H9 (cell line): ENCODE data around the gene ATP5MG. TPM values are rescaled to one million over a fixed set of nuclear protein-coding genes. Genes with fewer than 3 reads are reported as not detected.

Experiments used
- DNase-seq: peaks from one replicate; pipeline ENCODE4 v3.0.0-alpha.2; 2017
- H2AFZ ChIP-seq: one replicate; pipeline ENCODE4 v1.6.1; 2013; ENCODE audit warnings: mild to moderate bottlenecking, low read length, control low read depth, moderate library complexity
- H2AK5ac ChIP-seq: 2 replicates; pipeline ENCODE4 v1.6.1; 2013; ENCODE audit warnings: low read length, control low read depth, mixed read lengths; ENCODE audit not compliant: insufficient read length
- H2BK120ac ChIP-seq: one replicate; pipeline ENCODE4 v1.6.1; 2013; ENCODE audit warnings: low read depth, mild to moderate bottlenecking, low read length, control low read depth, inconsistent platforms; ENCODE audit not compliant: poor library complexity, severe bottlenecking
- H2BK12ac ChIP-seq: 2 replicates; pipeline ENCODE4 v1.6.1; 2013; ENCODE audit warnings: low read length, control low read depth, mixed read lengths, low read depth; ENCODE audit not compliant: insufficient read length
- H2BK15ac ChIP-seq: 2 replicates; pipeline ENCODE4 v1.6.1; 2013; ENCODE audit warnings: low read depth, low read length, control low read depth
- H2BK20ac ChIP-seq: one replicate; pipeline ENCODE4 v1.6.1; 2013; ENCODE audit warnings: low read depth, mild to moderate bottlenecking, low read length, control low read depth, inconsistent platforms; ENCODE audit not compliant: poor library complexity, severe bottlenecking
- H2BK5ac ChIP-seq: 2 replicates; pipeline ENCODE4 v1.6.1; 2013; ENCODE audit warnings: low read length, control low read depth, mixed read lengths; ENCODE audit not compliant: insufficient read length
- H3K14ac ChIP-seq: 2 replicates; pipeline ENCODE4 v1.6.1; 2013; ENCODE audit warnings: low read length, control low read depth; ENCODE audit not compliant: insufficient read depth
- H3K18ac ChIP-seq: 2 replicates; pipeline ENCODE4 v1.6.1; 2013; ENCODE audit warnings: low read depth, mild to moderate bottlenecking, mixed read lengths, low read length, control low read depth; ENCODE audit not compliant: insufficient read length
- H3K23ac ChIP-seq: 2 replicates; pipeline ENCODE4 v1.6.1; 2013; ENCODE audit warnings: low read length, control low read depth, mixed read lengths, low read depth; ENCODE audit not compliant: insufficient read length
- H3K23me2 ChIP-seq: 2 replicates; pipeline ENCODE4 v1.6.1; 2013; ENCODE audit warnings: low read depth, mild to moderate bottlenecking, mixed read lengths, low read length, control low read depth; ENCODE audit not compliant: insufficient read length, poor library complexity, severe bottlenecking
- H3K27ac ChIP-seq: 2 replicates; pipeline ENCODE4 v1.5.1; 2013; ENCODE audit warnings: low read length, control low read depth, mixed read lengths, low read depth; ENCODE audit not compliant: insufficient read length
- H3K27me3 ChIP-seq: 2 replicates; pipeline ENCODE4 v1.6.1; 2013; ENCODE audit warnings: low read length, control low read depth, inconsistent platforms; ENCODE audit not compliant: insufficient read depth
- H3K4ac ChIP-seq: 2 replicates; pipeline ENCODE4 v1.6.1; 2013; ENCODE audit warnings: low read depth, mild to moderate bottlenecking, control low read depth, inconsistent platforms, low read length, moderate library complexity
- H3K4me1 ChIP-seq: 2 replicates; pipeline ENCODE4 v1.6.1; 2013; ENCODE audit warnings: low read length, control low read depth, inconsistent platforms; ENCODE audit not compliant: insufficient read depth
- H3K4me2 ChIP-seq: 2 replicates; pipeline ENCODE4 v1.6.1; 2013; ENCODE audit warnings: low read length, control low read depth, mixed read lengths; ENCODE audit not compliant: insufficient read length, insufficient read depth
- H3K56ac ChIP-seq: 2 replicates; pipeline ENCODE4 v1.6.1; 2013; ENCODE audit warnings: low read depth, mild to moderate bottlenecking, mixed read lengths, low read length, control low read depth; ENCODE audit not compliant: insufficient read length
- H3K79me1 ChIP-seq: 2 replicates; pipeline ENCODE4 v1.6.1; 2013; ENCODE audit warnings: low read depth, mild to moderate bottlenecking, moderate library complexity, low read length, control low read depth, inconsistent platforms; ENCODE audit not compliant: insufficient read depth, poor library complexity, severe bottlenecking
- H3K79me2 ChIP-seq: 2 replicates; pipeline ENCODE4 v1.6.1; 2013; ENCODE audit warnings: low read length, control low read depth, inconsistent platforms; ENCODE audit not compliant: insufficient read depth
- H3K9ac ChIP-seq: 2 replicates; pipeline ENCODE4 v1.6.1; 2013; ENCODE audit warnings: low read length, control low read depth, mixed read lengths; ENCODE audit not compliant: insufficient read length; ENCODE audit errors: extremely low read depth
- H3K9me3 ChIP-seq: one replicate; pipeline ENCODE4 v1.6.1; 2013; ENCODE audit warnings: low read depth, low read length, inconsistent platforms; ENCODE audit not compliant: control insufficient read depth
- H3T11ph ChIP-seq: one replicate; pipeline ENCODE4 v1.6.1; 2013; ENCODE audit warnings: mild to moderate bottlenecking, low read length, control low read depth, inconsistent platforms
- H4K20me1 ChIP-seq: one replicate; pipeline ENCODE4 v1.6.1; 2013; ENCODE audit not compliant: control insufficient read depth, insufficient read length, insufficient read depth
- H4K5ac ChIP-seq: 2 replicates; pipeline ENCODE4 v1.6.1; 2013; ENCODE audit warnings: low read depth, mild to moderate bottlenecking, mixed read lengths, low read length, control low read depth; ENCODE audit not compliant: insufficient read length
- H4K8ac ChIP-seq: replicated peaks from 2 replicates; pipeline ENCODE4 v1.6.1; 2013; ENCODE audit warnings: low read length, control low read depth, mixed read lengths, low read depth; ENCODE audit not compliant: insufficient read length
- H4K91ac ChIP-seq: 2 replicates; pipeline ENCODE4 v1.6.1; 2013; ENCODE audit warnings: low read depth, mild to moderate bottlenecking, moderate library complexity, mixed read lengths, low read length, control low read depth; ENCODE audit not compliant: insufficient read length
- H3K27ac Mint-ChIP-seq, 3 experiments: 2 replicates in 2 of 3; 3 replicates in 1 of 3; pipeline ENCODE4 v1.8.0; 2020 to 2021; ENCODE audit warnings: mixed read lengths in 3 of 3, mild to moderate bottlenecking in 1 of 3, moderate library complexity in 1 of 3
- H3K27me3 Mint-ChIP-seq: 2 replicates; pipeline ENCODE4 v1.8.0; 2021; ENCODE audit warnings: low read depth, mild to moderate bottlenecking, moderate library complexity, mixed read lengths
- H3K36me3 Mint-ChIP-seq, 3 experiments: 2 replicates in 2 of 3; 3 replicates in 1 of 3; pipeline ENCODE4 v1.8.0; 2020 to 2021; ENCODE audit warnings: low read depth in 3 of 3, mixed read lengths in 3 of 3; ENCODE audit not compliant: insufficient read depth in 1 of 3
- H3K4me1 Mint-ChIP-seq, 2 experiments: 2 replicates each; pipeline ENCODE4 v1.8.0; 2020; ENCODE audit warnings: mixed read lengths in 2 of 2
- H3K4me3 Mint-ChIP-seq, 2 experiments: 2 replicates in 1 of 2; 3 replicates in 1 of 2; pipeline ENCODE4 v1.8.0; 2020 to 2021; ENCODE audit warnings: mild to moderate bottlenecking in 2 of 2, mixed read lengths in 2 of 2, moderate library complexity in 1 of 2
- H3K9me3 Mint-ChIP-seq, 2 experiments: 2 replicates in 1 of 2; 3 replicates in 1 of 2; pipeline ENCODE4 v1.8.0; 2020; ENCODE audit warnings: mild to moderate bottlenecking in 2 of 2, mixed read lengths in 2 of 2, moderate library complexity in 1 of 2
- WGBS: extraction: QIAGEN DNeasy Blood & Tissue Kit; methylation state at CpG from one replicate; pipeline ENCODE4 v1.1.7; 2013; ENCODE audit warnings: missing lambda C conversion rate, low lambda C conversion rate, mixed read lengths; ENCODE audit not compliant: insufficient read length; ENCODE audit errors: extremely low coverage; 5-methylcytosine and 5-hydroxymethylcytosine counted together
- total RNA-seq: library from RNA; stranded (reverse); gene quantifications from 2 replicates; pipeline ENCODE4 v1.2.1, GENCODE V29; 2021
- TF ChIP-seq, protein P1 (sequence below): fragments of 200-600 bp; sonication (generic); conservative IDR thresholded peaks from 3 replicates; pipeline ENCODE4 v1.8.0; 2021; ENCODE audit warnings: antibody characterized with exemption, mild to moderate bottlenecking

ATP5MG gene
- total RNA-seq, 1 experiment from 2014 or later = 254 TPM

DNA sequence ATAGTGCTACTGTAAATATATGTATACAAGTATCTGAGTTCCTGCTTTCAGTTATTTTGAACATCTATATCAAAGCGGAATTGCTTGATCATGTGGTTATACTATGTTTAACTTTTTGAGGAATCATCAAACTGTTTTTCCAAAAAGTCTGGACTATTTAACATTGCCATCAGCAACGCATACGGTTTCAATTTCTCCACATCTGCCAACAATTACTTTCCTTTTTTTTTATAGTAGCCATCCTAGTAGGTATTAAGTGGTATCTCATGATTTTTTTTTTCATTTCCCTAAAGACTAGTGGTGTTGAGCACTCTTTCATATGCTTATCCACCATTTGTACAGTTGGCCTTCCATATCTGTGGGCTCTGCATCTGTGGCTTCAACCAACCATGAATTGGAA, 43.3 kb upstream of the ATP5MG start:
- H3K9me3 Mint-ChIP-seq = peaks cover 0 to 4% of the 10 kb centered on the region in 2 experiments; a peak in 1 of 5 replicates
- WGBS = no CpG with 5 or more reads among the region's 3 CpGs
- Histone ChIP-seq H3K23me2 (peaks cover 3% of the 10 kb centered on the region), H4K20me1 (no peaks in the 10 kb centered on the region), H2BK5ac (no peak overlapping the region), H3K79me2 (peaks cover 5% of the 10 kb centered on the region; the same call in 1 of the 2 replicates), H2AK5ac (no peak overlapping the region), H2BK20ac (no peak overlapping the region), H2BK15ac (no peak overlapping the region), H3K27me3 (no peaks in the 10 kb centered on the region), H3K9ac (no peak overlapping the region), H3K4me2 (no peak overlapping the region), H3K56ac (no peak overlapping the region), H3K27ac (no peak overlapping the region), H3K4me1 (peaks cover 3% of the 10 kb centered on the region; the same call in 1 of the 2 replicates), H3T11ph (no peak overlapping the region), H4K5ac (no peak overlapping the region), H2BK12ac (no peak overlapping the region), H3K23ac (no peak overlapping the region), H3K4ac (no peak overlapping the region), H3K79me1 (no peaks in the 10 kb centered on the region), H2BK120ac (no peak overlapping the region), H4K8ac (no peak overlapping the region), H4K91ac (no peak overlapping the region), H3K9me3 (no peaks in the 10 kb centered on the region), H3K14ac (no peak overlapping the region), H2AFZ (no peak overlapping the region), H3K18ac (no peak overlapping the region)
- H3K27ac Mint-ChIP-seq = no peak overlapping the region
- peaks cover 0 to 9% of the 10 kb centered on the region in 2 experiments for H3K4me1 Mint-ChIP-seq
- H3K27me3 Mint-ChIP-seq = peaks cover 28% of the 10 kb centered on the region
- TF ChIP-seq, protein P1, sequence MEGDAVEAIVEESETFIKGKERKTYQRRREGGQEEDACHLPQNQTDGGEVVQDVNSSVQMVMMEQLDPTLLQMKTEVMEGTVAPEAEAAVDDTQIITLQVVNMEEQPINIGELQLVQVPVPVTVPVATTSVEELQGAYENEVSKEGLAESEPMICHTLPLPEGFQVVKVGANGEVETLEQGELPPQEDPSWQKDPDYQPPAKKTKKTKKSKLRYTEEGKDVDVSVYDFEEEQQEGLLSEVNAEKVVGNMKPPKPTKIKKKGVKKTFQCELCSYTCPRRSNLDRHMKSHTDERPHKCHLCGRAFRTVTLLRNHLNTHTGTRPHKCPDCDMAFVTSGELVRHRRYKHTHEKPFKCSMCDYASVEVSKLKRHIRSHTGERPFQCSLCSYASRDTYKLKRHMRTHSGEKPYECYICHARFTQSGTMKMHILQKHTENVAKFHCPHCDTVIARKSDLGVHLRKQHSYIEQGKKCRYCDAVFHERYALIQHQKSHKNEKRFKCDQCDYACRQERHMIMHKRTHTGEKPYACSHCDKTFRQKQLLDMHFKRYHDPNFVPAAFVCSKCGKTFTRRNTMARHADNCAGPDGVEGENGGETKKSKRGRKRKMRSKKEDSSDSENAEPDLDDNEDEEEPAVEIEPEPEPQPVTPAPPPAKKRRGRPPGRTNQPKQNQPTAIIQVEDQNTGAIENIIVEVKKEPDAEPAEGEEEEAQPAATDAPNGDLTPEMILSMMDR = no peak
- DNase-seq = no peak
- H3K4me3 Mint-ChIP-seq = no peak overlapping the region
- no peaks in the 10 kb centered on the region for H3K36me3 Mint-ChIP-seq
